ENCODE measurements around the gene TMEM208. TPM values are rescaled to one million over a fixed set of nuclear protein-coding genes. Genes with fewer than 3 reads are reported as not detected.

Gene TMEM208
- total RNA-seq, 1 experiment from 2014 or later, result 48.4 TPM

- CTCF ChIA-PET, result interaction anchor here (1.0 to 9.1 kb wide), 3 partner anchors 13 to 73 kb away, joined by 3 to 65 read pairs (median 5); partner anchors contain the start of gene ELMO3
Measured at GRCh38 chr16:67211674-67212073, 15.3 kb upstream of the TMEM208 start.

GRCh38 chr16:67212766-67213165 is 14.2 kb upstream of the TMEM208 start:
- ATAC-seq (no peak), DNase-seq (ENCODE audit: low spot score) (no peak)
- no peak overlapping the region for H3K27ac Mint-ChIP-seq
- TF ChIP-seq OVOL2 (CRISPR knock-in tag; IDR thresholded peaks at IDR 0.05; ENCODE audit: borderline replicate concordance), result no peak
- H3K36me3 Mint-ChIP-seq, result no peaks in the 10 kb centered on the region
- ChIA-PET CTCF (interaction anchor here (1.0 to 9.1 kb wide), 3 partner anchors 14 to 72 kb away, joined by 3 to 65 read pairs (median 5); partner anchors contain the start of gene ELMO3), POLR2A (no interaction called here)
- H3K4me3 Mint-ChIP-seq, result no peak overlapping the region
- H3K27me3 Mint-ChIP-seq (ENCODE audit: low read depth), result peaks cover 38% of the 10 kb centered on the region
- no peaks in the 10 kb centered on the region for H3K9me3 Mint-ChIP-seq
- no peaks in the 10 kb centered on the region for H3K4me1 Mint-ChIP-seq

More at GRCh38 chr16:67211674-67212073, 15.3 kb upstream of the TMEM208 start:
- no peak for TF ChIP-seq GABPB1 (CRISPR knock-in tag; IDR thresholded peaks at IDR 0.05)
- no peak for TF ChIP-seq GTF2I (CRISPR knock-in tag; conservative IDR thresholded peaks at IDR 0.05)
- TF ChIP-seq CBFB (CRISPR knock-in tag; IDR thresholded peaks at IDR 0.05; ENCODE audit: low read depth), result no peak
- TF ChIP-seq ZNF416 (CRISPR knock-in tag; IDR thresholded peaks at IDR 0.05), result no peak
- no peak for TF ChIP-seq MXD4 (CRISPR knock-in tag; IDR thresholded peaks at IDR 0.05; ENCODE audit: borderline replicate concordance)
- no peak for TF ChIP-seq SOX15 (CRISPR knock-in tag; IDR thresholded peaks at IDR 0.05)
- TF ChIP-seq GRHL2 (CRISPR knock-in tag; IDR thresholded peaks at IDR 0.05; ENCODE audit: insufficient replicate concordance, severe bottlenecking), result no peak
- no peak for TF ChIP-seq JAZF1 (CRISPR knock-in tag; IDR thresholded peaks at IDR 0.05)
- TF ChIP-seq PRRX2 (CRISPR knock-in tag; IDR thresholded peaks at IDR 0.05), result no peak
- no peak for TF ChIP-seq ZBTB21 (CRISPR knock-in tag; IDR thresholded peaks at IDR 0.05; ENCODE audit: borderline replicate concordance)
- no peak for TF ChIP-seq TCF7 (CRISPR knock-in tag; IDR thresholded peaks at IDR 0.05; ENCODE audit: low read depth)
- no peak for TF ChIP-seq CREB1 (CRISPR knock-in tag; IDR thresholded peaks at IDR 0.05)
- no peak for TF ChIP-seq NFATC4 (CRISPR knock-in tag; IDR thresholded peaks at IDR 0.05)
- no peak for TF ChIP-seq E2F4 (CRISPR knock-in tag; IDR thresholded peaks at IDR 0.05; ENCODE audit: borderline replicate concordance, low read depth)
- no peak for TF ChIP-seq E2F5 (CRISPR knock-in tag; IDR thresholded peaks at IDR 0.05)
- TF ChIP-seq AFF4 (CRISPR knock-in tag; IDR thresholded peaks at IDR 0.05; ENCODE audit: borderline replicate concordance), result no peak
- TF ChIP-seq ATF2 (CRISPR knock-in tag; IDR thresholded peaks at IDR 0.05; ENCODE audit: borderline replicate concordance, low read depth), result no peak
- TF ChIP-seq NR1H2 (CRISPR knock-in tag; IDR thresholded peaks at IDR 0.05), result no peak
- TF ChIP-seq EMX1 (CRISPR knock-in tag; IDR thresholded peaks at IDR 0.05), result no peak
- Mint-ChIP-seq H3K4me1 (no peaks in the 10 kb centered on the region), H3K4me3 (no peak overlapping the region), H3K27me3 (ENCODE audit: low read depth) (peaks cover 27% of the 10 kb centered on the region), H3K27ac (no peak overlapping the region), H3K36me3 (no peaks in the 10 kb centered on the region), H3K9me3 (no peaks in the 10 kb centered on the region)
- no peak for DNase-seq (ENCODE audit: low spot score)
- POLR2A ChIA-PET, result no interaction called here
- no peak for ATAC-seq

Data from WTC11 (cell line).